HG02623 (cell line): Measurements from ENCODE around the gene ITGA7.

Source experiments
- ATAC-seq: cut with Tn5 transposase; IDR thresholded peaks from one replicate; pipeline ENCODE4 v1.9.1; 2021; ENCODE audit warnings: moderate library complexity; ENCODE audit not compliant: unreplicated experiment

Gene ITGA7

GRCh38 chr12:55736780-55737580 lies 29.3 kb upstream of the ITGA7 start:
- peak; percentile 27 for ATAC-seq

- no peak for ATAC-seq
Observed at GRCh38 chr12:55736076-55736475, 28.4 kb upstream of the ITGA7 start.

- ATAC-seq, result no peak
Observed at GRCh38 chr12:55734595-55734994, 26.9 kb upstream of the ITGA7 start.

- no peak for ATAC-seq
Observed at GRCh38 chr12:55733858-55734257, 26.2 kb upstream of the ITGA7 start.

GRCh38 chr12:55733021-55733555 lies 25.4 kb upstream of the ITGA7 start:
- no peak for ATAC-seq

- ATAC-seq, result no peak
Observed at GRCh38 chr12:55732288-55732687, 24.6 kb upstream of the ITGA7 start.

- ATAC-seq, result peak; percentile 33
Observed at GRCh38 chr12:55729819-55730818, 22.4 kb upstream of the ITGA7 start.

GRCh38 chr12:55728939-55729818 lies 21.5 kb upstream of the ITGA7 start, which contains the start of gene CD63:
CD63 (minus strand) TSS chr12:55729009; CDS start chr12:55728341, 668 bp downstream.
- ATAC-seq, result peak; percentile 62

- ATAC-seq, result peak; percentile 4
Observed at GRCh38 chr12:55728186-55728938, 20.7 kb upstream of the ITGA7 start.

- no peak for ATAC-seq
Observed at GRCh38 chr12:55727643-55728185, 20.0 kb upstream of the ITGA7 start.

GRCh38 chr12:55726971-55727370 lies 19.3 kb upstream of the ITGA7 start:
- ATAC-seq, result no peak

GRCh38 chr12:55725556-55725955 lies 17.9 kb upstream of the ITGA7 start:
- ATAC-seq, result no peak

- ATAC-seq, result no peak
Observed at GRCh38 chr12:55724940-55725309, 17.2 kb upstream of the ITGA7 start.

GRCh38 chr12:55724226-55724939 lies 16.7 kb upstream of the ITGA7 start:
- no peak for ATAC-seq

- no peak for ATAC-seq
Observed at GRCh38 chr12:55723516-55724225, 16.0 kb upstream of the ITGA7 start.

- ATAC-seq, result no peak
Observed at GRCh38 chr12:55722948-55723347, 15.2 kb upstream of the ITGA7 start.

GRCh38 chr12:55721601-55722213 lies 14.0 kb upstream of the ITGA7 start:
- ATAC-seq, result no peak
